Right renal pelvis (tissue), 4 donors: ENCODE results near the gene RNF214. TPM values are rescaled to one million over a fixed set of nuclear protein-coding genes. Genes with fewer than 3 reads are reported as not detected.
"Not testable (repeated sequence)": the region's sequence is repeated elsewhere in the genome, so short reads cannot be mapped to it uniquely, and the experiment has no call there.

Source experiments
- DNase-seq, 4 donors: peaks; one replicate each; pipeline ENCODE4 v3.0.0-alpha.2; 2013; ENCODE audit warnings: low read depth in 4 of 4, low spot score in 3 of 4, missing footprints in 1 of 4
- polyA plus RNA-seq, 4 donors: library from polyadenylated mRNA; unstranded; fragments of 120-200 nt; gene quantifications; one replicate each; pipeline ENCODE4 v1.2.1, GENCODE V29; 2013; ENCODE audit not compliant: insufficient read length in 4 of 4

The RNF214 gene
- polyA plus RNA-seq, 4 donors: 25.9 to 34.7 (median 30.1) TPM

DNA sequence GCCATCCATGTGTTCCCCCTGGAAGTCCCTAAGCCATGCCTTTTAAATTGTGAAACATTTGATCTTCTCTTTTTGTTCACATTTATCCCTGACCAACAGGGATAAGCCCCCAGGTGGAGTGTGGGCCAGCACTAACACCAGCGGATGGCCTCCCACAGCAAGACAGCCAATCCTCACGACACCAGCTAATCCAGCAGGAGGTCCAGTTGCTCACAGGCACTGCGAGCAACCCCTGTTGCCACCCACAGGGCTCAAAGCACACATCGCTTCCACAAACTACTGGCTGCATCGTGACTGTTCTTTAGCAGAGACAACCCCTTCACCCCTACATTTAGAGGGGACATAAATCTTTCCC is 2.6 kb upstream of the RNF214 start:
- no peak for DNase-seq

DNA sequence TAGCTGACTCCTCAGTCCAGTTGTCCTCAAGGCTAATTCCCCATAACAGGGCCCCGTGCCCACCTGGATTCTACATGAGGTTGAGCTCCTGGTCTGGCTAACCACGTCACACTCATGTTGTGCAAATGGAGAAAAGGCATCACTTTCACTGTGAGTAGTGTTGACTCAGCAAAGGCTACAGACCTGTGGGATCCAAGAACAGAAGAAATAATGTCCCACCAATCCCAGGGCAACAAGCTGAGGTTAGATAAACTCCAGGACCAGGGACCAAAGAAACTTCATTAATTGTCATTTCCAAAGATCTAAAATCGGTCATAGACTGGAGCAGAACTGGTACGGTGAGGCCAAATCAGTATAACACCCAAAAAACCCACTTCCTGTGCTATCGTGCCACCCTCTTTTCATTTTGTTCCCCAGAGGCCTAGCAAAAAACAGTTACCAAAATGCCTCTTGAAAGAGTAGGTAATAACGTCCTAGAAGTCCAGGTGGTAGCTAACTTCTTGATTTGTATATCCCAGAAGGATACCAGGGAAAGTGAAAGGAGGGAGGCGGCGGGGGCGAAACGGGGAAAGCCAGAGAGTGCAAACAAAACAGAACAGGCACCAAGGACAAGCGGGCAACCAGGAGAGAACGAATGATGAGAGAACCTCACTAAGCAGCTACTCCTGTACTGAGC is 2.0 kb upstream of the RNF214 start:
- no peak for DNase-seq

- no peak for DNase-seq
Observed at GRCh38 chr11:117230999-117231841, 1.3 kb upstream of the RNF214 start.

GRCh38 chr11:117231842-117232091 is 704 bp upstream of the RNF214 start, which contains the start of gene PCSK7:
PCSK7 (minus strand) TSS chr11:117232073; CDS start chr11:117229844, 2,229 bp downstream.
- DNase-seq: no peak

DNA sequence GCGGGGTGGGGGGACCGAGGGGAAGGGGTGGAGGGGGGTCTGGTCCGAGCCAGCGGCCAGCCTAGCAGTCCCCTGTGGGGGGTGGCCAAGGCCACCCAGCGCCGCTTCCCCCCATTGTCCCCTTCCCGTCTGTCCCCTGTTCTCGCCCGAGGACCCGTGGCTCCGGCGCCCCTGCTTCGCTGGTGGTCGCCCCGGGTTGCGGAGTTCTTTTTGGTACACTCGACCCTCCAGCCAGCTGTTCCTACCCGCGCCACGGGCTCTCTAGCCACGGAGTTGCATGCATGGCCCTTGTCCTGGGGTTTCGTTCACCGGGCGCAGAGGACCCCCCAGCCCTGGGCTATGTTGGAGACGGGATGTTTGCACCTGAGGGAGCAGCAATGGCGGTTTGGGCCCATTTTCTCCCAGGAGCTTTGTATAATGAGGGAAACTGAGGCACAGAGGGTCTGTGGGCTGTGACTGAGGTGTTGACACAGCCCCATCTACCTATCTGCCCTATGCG is 489 bp downstream of the RNF214 start:
- no peak for DNase-seq

- no peak for DNase-seq
Observed at GRCh38 chr11:117238221-117238620, 5.8 kb downstream of the RNF214 start.

DNA sequence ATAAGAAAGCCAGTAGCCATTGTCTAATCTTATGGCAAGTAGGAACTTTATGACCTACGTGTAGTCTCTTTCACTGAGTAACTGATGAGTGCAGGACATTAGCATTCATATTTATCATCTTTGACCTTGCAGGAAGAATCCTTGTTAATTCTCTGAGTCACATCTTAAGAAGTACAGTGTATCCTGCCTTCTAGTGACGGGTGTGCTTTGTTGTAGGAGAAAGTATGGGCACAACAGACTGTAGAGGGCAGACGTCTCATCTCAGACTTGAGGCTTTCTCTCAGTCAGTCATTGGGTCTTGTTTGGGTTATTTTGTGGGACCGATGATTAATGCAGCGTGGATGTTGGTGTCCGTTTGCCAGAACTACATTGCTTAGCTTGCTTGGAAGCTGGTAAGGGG is 6.8 kb downstream of the RNF214 start:
- DNase-seq: no peak

GRCh38 chr11:117248341-117248740 is 15.9 kb downstream of the RNF214 start:
- no peak for DNase-seq

DNA sequence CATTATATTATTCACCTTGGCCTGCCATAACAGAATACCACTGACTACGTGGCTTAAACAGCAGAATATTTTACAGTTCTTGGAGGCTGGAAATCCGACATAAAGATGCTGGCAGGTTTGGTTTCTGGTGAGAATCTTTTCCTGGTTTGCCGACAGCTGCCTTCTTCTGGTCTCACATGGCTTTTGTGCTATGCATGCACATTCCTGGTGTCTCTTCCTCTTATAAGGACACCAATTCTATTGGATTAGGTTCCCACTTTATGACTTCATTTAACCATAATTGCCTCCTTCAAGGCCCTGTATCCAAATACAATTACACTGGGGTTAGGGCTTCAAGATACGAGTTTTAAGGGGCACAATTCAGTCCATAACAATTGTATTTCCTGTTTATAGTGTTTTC is 17.1 kb downstream of the RNF214 start:
- DNase-seq: no peak

DNA sequence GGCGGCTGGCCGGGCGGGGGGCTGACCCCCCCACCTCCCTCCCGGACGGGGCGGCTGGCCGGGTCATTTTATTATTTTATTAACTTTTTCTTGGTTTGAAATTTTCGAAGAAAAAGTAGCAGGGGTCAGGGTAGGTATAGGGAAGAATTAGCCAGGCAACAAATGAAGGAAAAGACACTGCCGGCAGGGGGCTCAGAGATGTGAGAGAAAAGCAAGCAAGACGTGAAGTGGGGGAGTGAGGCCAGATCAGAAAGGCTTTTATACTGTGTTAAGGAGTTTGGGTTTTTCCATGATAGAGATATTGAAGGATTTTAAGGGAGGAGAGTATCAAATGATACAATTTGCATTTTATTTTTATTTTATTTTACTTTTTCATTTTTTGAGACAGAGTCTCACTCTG is 19.0 kb downstream of the RNF214 start:
- DNase-seq: no peak

DNA sequence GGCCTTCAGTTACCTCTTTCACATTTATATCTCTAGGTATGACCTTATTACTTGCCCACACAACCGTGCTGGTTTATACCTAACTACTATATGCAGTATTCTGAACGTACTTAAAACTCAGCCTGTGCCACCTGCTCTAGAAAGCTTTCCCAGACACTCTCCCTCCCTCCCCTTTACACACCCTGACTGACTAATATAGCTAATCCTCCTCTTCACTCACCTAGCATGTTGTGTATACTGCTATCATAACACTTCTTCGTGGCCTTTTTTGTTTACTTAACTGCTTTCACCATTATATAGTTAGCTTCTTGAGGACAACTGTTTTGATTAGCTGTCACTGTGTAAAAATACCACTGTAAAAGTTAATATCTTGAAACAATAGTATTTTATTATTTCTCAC is 23.5 kb downstream of the RNF214 start:
- no peak for DNase-seq

DNA sequence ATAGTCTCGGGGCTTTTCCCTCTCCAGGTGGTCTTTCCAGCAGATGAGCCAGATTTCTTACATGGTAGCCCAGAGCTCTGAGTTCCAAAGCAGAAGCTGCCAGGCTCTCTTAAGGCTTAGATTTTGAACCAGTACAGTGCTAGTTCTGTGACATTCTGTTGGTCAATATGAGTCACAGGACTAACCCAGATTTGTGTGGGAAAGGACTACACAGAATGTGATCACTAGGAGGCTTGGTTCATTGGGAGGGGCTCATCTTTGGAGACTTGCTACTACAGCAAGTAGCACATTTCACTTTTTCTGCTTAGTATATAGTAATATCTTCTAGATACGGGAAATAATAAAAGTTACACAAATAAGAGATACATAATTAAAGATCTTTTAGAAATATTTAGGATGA is 24.1 kb downstream of the RNF214 start:
- no peak for DNase-seq

DNA sequence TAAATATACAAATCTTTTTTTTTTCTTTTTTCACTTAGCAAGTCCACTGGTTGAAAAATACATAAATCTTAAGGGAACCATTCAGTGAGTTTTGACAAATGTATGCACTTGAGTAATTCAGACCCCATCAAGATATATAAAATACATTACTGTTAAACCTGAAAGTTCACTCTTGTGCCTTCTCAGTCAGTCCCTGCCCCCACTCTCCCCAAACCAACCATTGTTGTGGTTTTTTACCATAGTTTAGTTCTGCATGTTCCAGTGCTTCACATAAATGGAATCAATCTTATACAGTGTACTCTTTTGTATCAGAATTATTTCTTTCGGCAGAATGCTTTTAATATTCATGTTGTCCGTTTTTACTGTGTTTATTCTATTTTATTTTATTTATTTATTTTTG is 26.1 kb downstream of the RNF214 start:
- DNase-seq: no peak

DNA sequence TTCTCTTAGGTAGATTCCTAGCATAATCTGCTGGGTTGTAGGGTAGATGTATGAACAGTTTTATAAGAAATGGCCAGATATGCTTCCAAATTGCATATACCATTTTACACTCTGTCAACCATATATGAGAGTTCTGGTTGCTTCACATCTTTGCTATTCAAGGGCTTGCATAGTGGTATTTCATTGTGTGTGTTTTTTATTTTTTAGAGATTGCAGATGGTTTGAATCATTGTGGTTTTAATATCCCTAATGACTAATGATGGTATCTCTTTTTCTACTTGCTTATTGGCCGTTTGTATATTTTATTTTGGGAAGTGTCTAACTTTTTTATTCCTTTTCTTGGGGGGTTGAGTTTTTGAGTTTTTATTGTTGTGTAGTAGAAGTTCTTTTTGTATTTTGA is 26.9 kb downstream of the RNF214 start:
- DNase-seq: no peak

DNA sequence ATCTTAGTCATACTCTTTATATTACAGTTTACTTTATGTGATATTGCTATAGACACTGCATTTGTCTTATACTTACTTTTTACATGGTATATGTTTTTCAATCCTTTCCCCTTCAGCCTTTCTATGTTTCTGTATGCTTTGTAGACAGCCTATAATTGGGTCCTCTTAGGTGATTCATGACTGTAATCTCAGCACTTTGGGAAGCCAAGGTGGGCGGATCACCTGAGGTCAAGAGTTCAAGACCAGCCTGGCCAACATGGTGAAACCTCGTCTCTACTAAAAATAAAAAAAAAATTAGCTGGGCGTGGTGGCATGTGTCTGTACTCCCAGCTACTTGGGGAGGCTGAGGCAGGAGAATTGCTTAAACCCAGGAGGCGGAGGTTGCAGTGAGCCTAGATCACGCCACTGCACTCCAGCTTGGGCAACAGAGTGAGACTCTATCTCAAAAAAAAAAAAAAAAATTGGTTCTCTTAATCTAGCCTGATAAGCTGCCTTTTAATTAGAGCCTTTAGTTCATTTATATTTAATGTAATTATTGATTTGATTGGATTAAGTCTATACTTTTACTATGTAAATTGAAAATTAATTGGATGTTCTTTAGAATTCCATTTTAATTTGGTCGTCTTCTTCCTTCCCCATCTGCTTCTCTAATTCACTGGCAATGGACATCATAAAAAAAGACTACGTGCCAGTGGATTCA is 32.3 kb downstream of the RNF214 start:
- not testable (repeated sequence) for DNase-seq

- DNase-seq: no peak
Observed at GRCh38 chr11:117265745-117266144, 33.3 kb downstream of the RNF214 start.

- DNase-seq: no peak
Observed at GRCh38 chr11:117269856-117270255, 37.4 kb downstream of the RNF214 start.

GRCh38 chr11:117271208-117271607 is 38.7 kb downstream of the RNF214 start:
- DNase-seq: no peak

DNA sequence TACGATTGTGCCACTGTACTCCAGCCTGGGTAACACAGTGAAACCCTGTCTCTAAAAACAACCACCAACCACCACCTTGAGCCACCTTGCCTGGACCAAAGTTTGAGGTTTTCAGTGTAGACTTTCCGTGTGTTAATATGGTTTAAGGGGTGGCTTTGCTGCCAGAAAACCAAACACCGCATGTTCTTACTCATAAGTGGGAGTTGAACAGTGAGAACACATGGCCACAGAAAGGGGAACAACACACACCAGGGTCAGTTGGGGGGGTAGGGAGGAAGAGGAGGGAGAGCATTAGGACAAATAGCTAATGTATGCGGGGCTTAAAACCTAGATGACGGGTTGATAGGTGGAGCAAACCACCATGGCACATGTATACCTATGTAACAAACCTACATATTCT is 39.7 kb downstream of the RNF214 start:
- DNase-seq: not testable (repeated sequence)

DNA sequence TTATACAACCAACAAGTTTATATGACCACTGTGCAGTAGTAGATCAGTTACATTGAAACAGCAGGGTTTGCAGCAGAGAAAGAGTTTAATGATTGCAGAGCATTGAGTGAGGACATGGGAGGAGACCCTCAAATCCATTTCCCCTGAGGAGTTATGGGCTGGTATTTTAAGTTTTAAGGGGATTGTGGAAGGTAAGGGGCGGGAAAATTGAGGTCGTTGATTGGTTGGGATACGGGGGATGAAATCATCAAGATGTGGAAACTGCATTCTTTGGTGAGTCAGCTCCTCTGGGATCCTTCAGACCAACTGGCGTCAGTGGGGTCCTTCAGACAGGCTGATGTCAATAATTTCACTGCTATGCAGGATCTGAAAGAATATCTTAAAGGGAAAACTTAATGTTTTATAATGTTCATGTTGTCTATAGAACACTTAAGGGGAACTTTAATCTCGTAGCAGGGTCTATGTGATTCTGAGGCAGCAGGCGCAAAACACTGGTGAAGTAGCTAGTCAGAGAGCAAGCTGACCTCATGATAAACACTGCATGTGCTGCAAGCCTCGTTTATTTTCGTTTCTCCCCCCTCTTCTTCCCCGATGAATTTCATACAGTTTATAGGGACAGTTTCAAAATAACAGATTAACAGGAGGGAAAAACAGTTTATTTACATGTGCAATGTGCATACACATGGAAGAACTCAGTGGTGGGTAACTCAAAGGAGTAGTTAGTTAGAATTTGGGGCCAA is 41.2 kb downstream of the RNF214 start:
- DNase-seq: no peak

GRCh38 chr11:117278347-117278746 is 45.9 kb downstream of the RNF214 start:
- DNase-seq: no peak
